HG03460 (cell line): Measurements from ENCODE around the gene TDRD5.
"Not testable (repeated sequence)": the region's sequence is repeated elsewhere in the genome, so short reads cannot be mapped to it uniquely, and the experiment has no call there.

ENCODE experiments used
- ATAC-seq: cut with Tn5 transposase; IDR thresholded peaks from one replicate; pipeline ENCODE4 v1.9.1; 2021; ENCODE audit not compliant: unreplicated experiment

The TDRD5 gene

GRCh38 chr1:179599623-179600249 lies 8.1 kb downstream of the TDRD5 start:
- no peak for ATAC-seq

- ATAC-seq = no peak
Observed at GRCh38 chr1:179601093-179601492, 9.5 kb downstream of the TDRD5 start.

GRCh38 chr1:179612361-179612760 lies 20.7 kb downstream of the TDRD5 start:
- no peak for ATAC-seq

- ATAC-seq = no peak
Observed at GRCh38 chr1:179630719-179631118, 39.1 kb downstream of the TDRD5 start.

- ATAC-seq = peak; percentile 52
Observed at GRCh38 chr1:179632868-179633267, 41.2 kb downstream of the TDRD5 start.

DNA sequence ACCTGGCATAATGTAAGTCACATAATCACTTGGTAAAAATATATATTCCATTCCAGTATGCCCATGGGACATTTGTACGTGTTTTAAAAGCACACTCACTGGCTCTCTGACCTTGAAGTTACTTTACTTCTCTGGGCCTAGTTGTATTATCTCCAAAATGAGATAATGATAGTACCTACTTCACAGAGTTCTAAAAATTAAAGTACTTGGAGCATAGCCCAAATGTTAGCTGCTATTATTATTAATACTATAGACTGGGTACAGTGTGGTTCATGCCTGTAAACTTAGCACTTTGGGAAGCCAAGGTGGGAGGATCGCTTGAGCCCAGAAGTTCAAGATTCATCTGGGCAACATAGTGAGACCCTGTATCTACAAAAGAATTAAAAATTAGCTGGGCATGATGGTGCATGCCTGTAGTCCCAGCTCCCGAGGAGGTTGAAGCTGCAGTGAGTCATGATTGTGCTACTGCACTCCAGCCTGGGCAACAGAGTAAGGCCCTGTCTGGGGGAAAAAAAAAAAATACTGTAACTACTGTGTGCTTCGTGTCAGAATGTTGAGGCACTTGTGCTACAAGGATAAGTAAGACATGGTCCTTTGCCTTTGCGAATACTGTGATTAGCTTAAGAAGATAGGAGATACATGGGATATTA lies 45.7 kb downstream of the TDRD5 start:
- ATAC-seq = no peak

- ATAC-seq = no peak
Observed at GRCh38 chr1:179661018-179661417, 69.4 kb downstream of the TDRD5 start.

DNA sequence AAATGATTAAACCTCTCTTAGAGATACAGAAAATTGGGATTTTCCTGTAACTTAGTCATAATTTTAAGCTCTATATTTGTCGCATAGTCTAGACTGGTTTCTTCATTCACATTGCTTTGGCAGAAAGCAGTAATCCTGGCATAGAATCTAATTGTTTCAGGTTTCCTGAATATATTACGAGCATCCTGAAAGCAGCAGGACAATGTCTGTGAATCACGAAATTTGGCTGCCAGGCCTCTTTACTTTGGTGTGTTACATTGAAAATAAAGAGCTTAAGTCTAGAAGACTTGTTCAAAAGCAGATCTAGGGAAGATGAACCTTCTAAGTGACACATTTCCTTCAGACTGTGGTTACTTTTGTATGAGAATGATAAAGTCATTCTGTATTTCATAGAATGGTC lies 72.2 kb downstream of the TDRD5 start:
- no peak for ATAC-seq

DNA sequence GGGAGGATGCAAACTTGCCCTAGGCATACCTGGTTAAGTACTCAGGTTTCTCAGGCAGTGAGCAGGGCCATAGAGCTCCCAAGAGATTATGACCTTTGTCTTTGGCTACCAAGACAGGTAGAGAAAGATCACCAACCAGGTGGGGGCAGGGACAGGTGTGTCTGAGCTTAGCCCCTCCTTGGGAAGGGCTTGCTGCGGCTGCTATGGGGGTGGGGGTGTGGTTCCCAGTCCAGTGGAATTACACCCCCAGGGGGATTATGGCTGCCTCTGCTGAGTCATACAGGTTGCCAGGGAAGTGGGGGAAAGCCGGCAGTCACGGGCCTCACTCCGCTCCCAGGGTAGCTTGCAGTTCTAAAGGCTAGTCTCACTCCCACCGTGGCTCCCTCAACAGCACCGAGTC lies 86.2 kb downstream of the TDRD5 start:
- no peak for ATAC-seq

GRCh38 chr1:179694530-179694929 lies 102.9 kb downstream of the TDRD5 start:
- not testable (repeated sequence) for ATAC-seq

DNA sequence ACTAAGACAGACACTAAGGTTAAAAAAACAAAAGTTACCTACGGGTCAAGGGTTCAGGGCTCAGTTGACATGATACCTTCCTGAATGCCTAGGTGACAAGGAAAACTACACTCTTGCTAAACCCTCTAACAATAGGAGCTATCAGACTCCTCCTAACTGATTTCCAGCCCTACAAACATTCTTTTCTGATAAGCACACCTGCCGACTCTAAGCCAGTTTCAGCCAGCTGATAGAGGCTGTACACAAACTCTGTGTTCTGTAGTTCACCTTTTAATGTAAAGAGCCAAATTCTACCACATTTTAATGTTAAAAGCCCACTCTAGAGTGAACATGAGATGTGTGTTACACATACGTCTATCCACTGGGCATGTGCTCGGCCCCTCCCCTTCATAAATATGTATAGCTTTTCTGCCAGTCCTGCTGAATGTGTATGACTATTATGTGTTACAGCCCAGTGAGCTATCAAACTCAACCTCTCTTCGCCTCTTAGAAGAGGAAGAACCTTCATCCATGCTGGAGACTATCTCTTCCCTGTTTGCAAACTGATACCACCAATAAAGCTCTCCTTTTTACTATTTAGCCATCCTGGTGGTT lies 111.4 kb downstream of the TDRD5 start:
- ATAC-seq = no peak

DNA sequence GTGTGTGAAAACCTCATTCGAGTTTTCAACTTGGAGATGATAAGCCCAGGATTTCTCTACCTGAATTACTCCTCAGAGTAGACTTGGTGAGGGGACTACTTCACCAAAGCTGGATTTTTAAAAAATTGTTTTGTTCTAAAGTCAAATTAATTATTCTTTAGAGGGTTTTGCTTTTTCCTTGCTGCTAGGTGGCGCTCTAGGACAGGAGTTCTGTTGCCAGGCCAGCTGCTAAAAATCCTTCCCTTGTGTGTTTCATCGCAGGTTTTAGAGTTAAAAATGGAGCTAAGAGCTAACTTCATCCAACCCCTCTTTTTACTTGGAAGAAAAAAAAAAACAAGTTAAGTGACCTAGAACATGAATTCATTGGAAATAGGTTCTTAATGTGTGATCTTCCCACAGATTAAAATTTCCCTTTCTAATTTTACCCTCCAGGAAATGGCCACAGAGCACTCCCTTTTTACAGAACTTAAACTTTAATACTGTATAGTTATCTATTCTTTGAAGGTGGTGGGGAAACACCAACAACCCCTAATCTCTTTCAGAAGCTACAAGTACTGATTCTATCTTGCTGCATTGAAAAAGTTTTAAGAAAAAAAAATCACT lies 114.8 kb downstream of the TDRD5 start:
- ATAC-seq = no peak

DNA sequence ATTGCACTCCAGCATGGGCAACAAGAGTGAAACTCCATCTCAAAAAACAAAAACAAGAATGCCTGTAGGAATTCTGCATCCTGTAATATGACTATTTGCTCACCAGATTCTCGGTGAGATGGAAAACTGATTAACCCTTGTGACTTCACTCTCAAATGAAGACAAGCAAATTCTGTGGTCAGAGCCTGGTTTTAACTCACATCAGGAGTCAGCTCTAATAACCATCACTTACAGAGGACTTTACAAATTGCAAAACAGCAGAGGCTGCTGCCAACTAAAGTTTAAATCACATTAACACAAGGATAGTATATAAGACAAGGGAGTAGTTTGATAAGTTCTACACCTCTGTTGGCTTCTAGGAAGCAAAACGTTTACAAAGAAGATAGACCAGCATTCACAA lies 115.8 kb downstream of the TDRD5 start:
- no peak for ATAC-seq

GRCh38 chr1:179708434-179709195 lies 117.0 kb downstream of the TDRD5 start:
- ATAC-seq = no peak

DNA sequence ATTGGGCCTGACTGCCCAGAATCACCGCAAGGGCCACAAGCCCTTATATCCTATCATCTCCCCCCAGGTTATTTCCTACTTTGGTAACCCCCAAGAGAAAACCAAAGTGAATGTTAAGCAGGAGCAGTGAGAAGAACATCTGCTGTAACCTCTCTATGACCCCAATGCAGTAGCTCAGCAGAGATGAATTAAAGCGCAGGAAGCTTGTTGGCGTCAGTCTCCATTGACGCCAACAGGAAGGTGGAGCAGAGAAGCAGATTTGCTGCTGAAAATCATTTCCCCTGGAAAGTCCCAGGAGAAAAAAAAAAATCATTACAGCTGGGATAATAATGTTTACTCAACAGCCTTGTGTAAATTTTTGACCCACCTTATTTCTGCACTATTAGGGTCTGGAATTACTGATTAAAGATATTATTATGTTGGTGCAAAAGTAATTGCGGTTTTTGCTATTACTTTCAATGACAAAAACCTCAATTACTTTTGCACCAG lies 118.3 kb downstream of the TDRD5 start:
- peak; percentile 83 for ATAC-seq

- no peak for ATAC-seq
Observed at GRCh38 chr1:179714159-179714558, 122.5 kb downstream of the TDRD5 start.

- no peak for ATAC-seq
Observed at GRCh38 chr1:179714623-179715022, 123.0 kb downstream of the TDRD5 start.

GRCh38 chr1:179719272-179719671 lies 127.6 kb downstream of the TDRD5 start:
- ATAC-seq = no peak

DNA sequence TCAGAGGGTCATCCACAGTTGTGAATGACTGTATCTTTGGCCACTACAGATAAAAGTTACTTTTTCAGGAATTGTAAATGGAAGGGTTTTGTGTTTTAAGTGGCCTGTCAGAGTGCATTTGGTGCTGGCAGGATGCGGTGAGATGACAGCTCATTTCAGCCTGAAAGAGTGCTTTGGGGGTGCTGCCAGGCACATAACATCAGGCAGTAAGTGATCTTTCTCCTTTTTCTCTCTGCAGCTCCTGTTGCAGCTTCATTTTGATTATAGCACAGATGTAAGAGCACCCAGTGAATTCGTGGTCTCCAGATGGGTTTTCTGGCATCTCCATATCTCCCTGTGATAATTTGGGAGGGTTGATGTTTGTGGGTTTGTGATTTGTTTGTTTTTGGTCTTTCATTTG lies 136.6 kb downstream of the TDRD5 start:
- no peak for ATAC-seq

- ATAC-seq = no peak
Observed at GRCh38 chr1:179729881-179730280, 138.2 kb downstream of the TDRD5 start.

GRCh38 chr1:179731643-179732042 lies 140.0 kb downstream of the TDRD5 start:
- no peak for ATAC-seq
